HG02763 (cell line): ENCODE results near the gene VAPA.
"Not testable (repeated sequence)": the region's sequence is repeated elsewhere in the genome, so short reads cannot be mapped to it uniquely, and the experiment has no call there.

ENCODE experiments used
- ATAC-seq: cut with Tn5 transposase; IDR thresholded peaks from one replicate; pipeline ENCODE4 v1.9.1; 2021; ENCODE audit warnings: mild to moderate bottlenecking, moderate library complexity; ENCODE audit not compliant: unreplicated experiment

Gene VAPA

DNA sequence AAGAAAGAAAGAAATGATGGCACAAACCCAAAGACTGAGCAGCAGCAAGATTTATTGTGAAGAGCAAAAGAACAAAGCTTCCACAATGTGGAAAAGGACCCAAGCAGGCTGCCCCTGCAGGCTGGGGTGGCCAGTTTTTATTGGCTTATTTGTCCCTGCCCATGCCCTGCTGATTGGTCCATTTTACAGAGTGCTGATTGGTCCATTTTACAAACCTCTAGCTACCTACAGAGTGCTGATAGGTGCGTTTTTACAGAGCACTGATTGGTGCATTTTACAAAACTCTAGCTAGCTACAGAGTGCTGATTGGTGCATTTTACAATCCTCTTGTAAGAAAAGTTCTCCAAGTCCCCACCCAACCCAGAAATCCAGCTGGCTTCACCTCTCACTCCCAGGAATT is 1.5 kb upstream of the VAPA start:
- ATAC-seq, result not testable (repeated sequence)

DNA sequence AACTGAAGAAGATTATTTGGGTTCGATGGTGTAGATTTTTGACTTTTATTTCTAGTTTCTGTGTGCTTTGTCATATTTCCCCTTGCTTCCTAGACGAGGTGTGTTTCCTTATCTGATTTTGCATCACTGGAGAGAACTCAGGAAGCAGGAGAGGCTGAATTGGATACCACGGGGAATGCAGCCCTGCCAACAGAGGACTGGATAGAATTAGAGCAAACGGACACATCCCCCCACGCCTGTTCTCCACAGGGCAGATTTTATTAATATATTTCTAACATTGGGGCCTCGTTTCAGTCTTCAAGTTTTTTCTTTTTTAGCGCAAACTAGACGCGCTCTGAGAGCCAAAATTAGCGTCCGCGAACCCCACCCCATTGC is 678 bp upstream of the VAPA start:
- ATAC-seq, result no peak

DNA sequence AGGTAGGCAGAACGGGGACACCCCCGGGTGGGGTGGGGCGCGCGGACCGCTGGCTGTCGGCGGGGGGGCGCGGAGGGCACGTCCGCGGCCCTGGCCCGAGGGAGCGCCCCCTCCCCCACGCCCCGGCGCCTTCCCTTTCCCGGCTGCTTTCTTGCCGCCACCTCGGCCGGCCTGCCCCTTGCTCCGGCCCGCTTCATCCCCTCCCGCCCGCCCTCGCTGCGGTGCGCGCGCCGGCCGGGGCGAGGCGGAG is 443 bp downstream of the VAPA start:
- peak; percentile 20 for ATAC-seq

DNA sequence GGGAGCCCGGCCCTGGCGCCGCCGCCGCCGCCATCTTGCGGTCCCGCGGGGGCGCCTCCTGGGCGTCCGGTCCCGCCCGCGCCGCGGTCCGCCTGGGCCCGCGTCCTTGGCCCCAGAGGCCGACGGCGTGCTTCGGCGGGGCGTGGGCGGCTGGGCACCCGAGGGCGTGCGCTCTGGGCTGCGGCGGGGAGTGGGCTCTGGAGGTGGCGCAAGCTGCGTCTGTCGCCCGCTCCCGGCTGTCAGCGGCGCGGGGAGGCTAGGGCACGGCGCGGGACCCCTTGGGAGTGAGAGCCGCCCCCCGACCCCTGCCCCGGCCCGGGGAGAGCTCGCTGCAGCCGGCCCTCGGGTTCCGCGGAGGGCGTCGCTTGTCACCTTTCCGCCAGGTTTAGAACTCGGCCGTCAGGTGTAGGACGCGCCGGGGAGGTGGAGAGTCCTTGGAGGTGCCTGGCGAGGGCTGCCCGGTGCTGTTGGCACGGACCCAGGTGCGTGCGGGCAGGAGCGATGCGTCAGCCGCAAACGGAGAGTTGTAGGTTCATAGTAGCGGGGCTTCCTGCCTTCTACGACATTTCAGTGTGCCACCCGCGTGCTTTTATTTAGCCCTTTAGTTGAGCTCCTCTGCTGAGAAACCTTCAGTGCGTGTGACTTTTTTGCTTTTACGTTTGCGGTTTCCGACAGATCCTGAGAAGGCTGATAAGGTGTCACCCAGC is 921 bp downstream of the VAPA start:
- peak; percentile 30 for ATAC-seq

DNA sequence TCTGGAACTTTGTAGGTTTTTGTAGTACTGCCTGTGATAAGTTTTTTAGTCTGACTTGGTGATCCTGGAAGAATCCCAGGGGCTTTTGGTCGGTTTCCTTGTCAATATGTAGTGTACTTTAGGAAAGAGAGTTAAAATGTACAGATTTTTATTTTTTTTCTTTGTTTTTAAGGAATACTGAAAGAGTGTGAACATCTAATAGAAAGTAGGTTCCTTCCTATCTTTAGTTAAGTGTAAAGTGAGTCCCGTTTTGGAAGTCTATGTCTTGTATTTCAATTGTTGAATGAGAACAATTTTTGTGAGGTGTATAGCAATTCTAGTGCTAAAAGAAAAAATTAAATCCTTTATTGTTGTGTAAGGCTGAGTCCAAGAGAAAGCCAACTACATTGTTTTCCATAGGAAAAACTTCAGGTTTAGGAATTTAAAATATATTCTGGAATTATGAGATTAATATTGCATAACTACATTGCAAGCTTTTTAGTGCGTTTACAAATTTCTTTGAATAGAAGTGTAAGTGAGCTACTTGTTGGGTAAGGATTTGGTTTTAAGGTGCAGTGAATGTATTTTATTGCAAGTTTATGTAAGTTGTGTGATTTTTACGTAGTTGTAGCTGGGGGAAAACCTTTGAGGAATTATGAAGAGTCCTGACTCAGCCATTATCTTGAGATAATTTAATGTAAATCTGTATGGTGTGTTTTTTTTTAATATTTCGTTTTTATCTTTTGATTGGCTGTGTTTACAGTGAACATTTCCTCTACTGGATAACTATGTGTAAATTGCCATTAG is 1.7 kb downstream of the VAPA start:
- no peak for ATAC-seq

DNA sequence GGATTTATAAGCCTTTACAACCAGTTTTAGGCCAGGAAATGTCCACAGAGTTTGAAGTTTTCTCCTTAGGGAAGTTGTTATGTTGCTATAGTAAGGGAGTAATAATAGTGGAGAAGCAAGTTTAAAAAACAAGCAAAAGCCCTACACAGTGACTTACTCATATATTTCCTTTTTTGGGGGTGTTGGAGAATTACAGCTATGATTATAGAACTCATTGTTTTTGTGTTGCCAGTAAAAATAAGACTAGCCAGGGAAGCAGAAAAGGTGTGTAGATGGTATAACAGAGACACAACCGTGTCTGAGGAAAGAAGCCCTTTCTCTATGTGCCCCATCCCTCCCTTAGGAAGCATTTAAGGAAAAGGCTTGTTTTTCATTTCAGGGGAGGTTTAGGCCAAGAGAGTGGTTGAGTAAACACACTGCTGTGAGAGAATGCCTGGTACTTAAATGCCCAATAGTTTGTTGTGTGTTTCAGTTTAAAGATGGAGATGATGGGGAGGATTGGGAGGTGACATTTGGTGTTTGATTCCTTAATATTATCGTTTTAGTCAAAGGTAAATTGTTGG is 2.3 kb downstream of the VAPA start:
- no peak for ATAC-seq

DNA sequence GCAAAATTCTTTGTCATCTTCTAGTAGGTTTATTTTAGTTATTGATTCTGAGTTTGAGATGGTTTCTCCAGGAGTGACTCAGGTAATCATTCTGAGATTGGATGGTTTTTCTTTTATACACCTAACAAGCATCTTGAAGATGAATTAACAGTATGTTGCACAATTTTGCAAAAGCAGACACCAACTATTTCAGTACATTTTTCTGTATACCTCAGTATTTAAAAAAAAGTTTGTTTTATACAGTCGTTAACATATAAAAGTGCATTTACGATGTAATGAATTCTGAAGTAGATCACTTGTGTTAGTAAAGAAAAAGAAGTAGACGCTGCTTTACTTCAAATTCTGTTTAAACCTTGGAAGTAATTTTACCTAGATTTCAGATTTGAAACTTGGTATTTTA is 3.0 kb downstream of the VAPA start:
- ATAC-seq, result no peak

- ATAC-seq, result no peak
Measured at GRCh38 chr18:9918016-9918680, 4.3 kb downstream of the VAPA start.

GRCh38 chr18:9919564-9920232 is 5.9 kb downstream of the VAPA start:
- no peak for ATAC-seq

- ATAC-seq, result no peak
Measured at GRCh38 chr18:9922592-9923311, 8.9 kb downstream of the VAPA start.

GRCh38 chr18:9924371-9924943 is 10.6 kb downstream of the VAPA start:
- no peak for ATAC-seq

DNA sequence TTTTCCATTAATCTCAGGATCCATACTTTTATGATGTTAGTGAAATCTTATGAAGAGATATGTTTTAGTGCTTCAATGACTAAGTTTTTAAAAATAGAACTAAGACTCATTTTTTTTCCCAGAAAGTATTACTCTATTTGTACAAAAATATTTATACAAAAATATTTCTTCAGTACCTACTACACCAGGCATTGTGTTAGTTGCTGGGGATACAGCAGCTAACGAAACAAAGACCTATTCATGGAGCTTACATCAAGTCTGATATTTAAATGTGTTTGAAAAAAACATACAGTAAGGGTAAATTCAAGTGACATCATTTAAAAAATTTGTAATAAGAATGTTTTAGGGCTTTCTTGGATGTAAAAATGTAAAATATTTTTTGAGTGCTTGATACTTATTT is 11.6 kb downstream of the VAPA start:
- ATAC-seq, result no peak

DNA sequence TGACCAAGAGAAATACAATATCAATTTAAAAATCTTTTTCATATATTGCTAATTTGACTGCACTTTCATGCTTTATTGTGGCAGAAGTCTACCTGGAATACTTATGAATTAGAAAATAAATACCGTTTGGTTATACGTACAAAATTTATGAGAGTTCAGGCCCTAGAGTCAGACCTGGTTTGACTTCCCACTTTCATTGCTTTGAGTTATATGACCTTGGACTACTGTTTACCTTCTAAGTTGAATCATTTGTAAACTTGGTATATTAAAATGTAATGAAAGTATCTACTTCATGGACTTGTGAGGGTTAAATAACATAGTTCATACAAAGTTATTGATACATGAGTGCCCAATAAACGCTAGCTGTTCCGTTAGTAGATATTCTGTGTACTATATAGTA is 12.0 kb downstream of the VAPA start:
- ATAC-seq, result no peak

DNA sequence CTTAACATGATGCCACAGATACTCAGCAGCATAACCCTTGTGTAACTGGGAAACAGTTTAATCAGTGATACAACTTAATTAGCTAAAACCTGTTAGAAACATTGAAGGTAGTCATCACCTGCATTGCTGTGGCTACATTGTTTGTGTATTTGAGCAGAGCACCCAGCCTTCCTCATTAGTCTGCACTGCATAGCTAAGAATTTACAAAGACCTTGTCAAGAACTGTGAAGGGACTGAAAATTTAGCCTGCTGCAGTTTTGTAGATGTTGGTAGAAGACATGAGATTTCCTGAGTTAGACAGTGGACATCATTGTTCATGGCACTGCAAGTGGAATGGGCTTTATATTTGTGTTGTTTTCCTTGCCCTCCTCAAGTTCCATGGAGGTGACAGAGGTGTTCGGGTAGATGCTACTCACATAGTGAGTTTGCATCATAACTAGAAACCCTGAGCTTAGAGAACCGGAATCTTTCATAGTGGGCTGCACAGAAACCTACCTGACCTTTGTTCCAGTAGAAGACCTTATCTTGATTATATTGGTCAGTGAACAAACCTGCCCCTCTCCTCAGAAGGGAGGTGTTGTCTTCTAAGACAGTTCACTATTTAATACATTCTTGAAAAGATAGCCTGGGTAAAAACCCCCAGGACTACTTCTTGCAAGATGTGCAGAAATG is 12.5 kb downstream of the VAPA start:
- ATAC-seq, result no peak

DNA sequence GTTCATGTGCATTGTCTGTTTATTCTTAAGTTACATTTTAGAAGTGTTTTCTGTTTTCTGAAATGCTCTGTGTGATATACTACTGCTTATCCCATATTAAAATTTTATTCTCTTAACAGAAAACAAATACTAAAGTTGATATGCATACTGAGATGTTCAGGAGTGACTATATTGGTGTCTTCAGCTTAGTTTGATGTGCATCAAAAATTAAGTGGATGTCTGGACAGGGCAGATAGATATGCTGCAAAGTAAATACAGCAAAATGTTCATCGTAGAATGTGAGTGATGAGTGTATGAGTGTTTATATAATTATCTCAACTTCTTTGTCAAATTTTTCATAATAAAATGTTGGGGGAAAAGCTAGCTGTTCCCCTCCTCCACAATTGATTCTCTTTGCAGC is 13.2 kb downstream of the VAPA start:
- no peak for ATAC-seq

- ATAC-seq, result no peak
Measured at GRCh38 chr18:9927392-9928063, 13.7 kb downstream of the VAPA start.

- no peak for ATAC-seq
Measured at GRCh38 chr18:9928646-9929259, 14.9 kb downstream of the VAPA start.

DNA sequence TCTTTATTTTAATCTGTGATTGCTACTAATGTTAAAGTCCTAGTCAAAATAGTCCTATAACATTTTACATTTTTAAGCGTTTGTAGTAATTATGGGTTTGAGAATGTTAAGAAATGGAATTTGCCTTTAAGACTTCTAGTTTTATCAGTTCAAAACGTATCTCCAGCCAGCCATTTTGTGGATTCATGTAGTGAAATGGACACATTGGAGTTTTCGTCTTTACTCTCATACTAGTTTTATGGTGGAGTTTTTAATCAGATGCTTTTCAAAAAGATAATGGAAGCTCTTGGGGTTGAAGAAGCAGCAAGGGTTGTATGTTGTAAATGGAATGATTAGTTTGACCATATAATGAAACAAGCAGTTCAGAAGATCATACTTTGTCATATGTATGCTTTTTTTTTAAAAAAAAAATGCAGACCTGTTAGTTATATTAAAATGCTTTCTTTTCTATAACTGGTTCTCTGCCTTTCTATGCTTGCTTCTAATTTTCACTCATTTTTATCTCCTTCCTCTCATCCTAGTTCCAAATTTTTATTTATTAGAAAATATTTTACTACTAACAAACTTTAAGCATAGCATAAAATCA is 16.6 kb downstream of the VAPA start:
- no peak for ATAC-seq

DNA sequence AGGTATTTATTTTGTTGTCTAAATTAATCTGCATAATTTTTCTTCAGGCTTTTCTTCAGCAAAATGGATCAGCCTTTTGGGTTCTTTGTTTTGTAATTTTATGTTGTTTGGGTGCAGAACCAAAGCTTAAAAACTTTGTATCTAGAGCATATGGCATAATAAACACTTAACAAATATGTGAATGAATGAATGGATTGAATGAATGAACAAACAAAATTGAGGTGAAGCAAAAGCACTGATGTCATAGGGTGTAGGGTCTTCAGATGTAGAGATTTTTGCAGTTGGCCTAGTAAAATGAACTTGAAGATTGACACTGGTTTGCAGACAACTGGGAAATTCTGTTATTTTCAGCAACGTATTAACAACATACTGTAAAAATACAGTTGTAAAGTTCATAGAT is 17.3 kb downstream of the VAPA start:
- ATAC-seq, result no peak
